Mucosa of gallbladder (tissue), 1 donor: ENCODE data around the gene IQGAP3. TPM values are rescaled to one million over a fixed set of nuclear protein-coding genes. Genes with fewer than 3 reads are reported as not detected.

Experiments used
- DNase-seq: peaks from one replicate; pipeline ENCODE4 v3.0.0-alpha.2; 2020; ENCODE audit warnings: low spot score
- total RNA-seq: library from RNA; stranded (reverse); gene quantifications from one replicate; pipeline ENCODE4 v1.2.1, GENCODE V29; 2021
- donor health status: DM: no; HTN: no; CAD: no.

The IQGAP3 gene
- total RNA-seq, 1 donor from 2014 or later, result 2.5 TPM

DNA sequence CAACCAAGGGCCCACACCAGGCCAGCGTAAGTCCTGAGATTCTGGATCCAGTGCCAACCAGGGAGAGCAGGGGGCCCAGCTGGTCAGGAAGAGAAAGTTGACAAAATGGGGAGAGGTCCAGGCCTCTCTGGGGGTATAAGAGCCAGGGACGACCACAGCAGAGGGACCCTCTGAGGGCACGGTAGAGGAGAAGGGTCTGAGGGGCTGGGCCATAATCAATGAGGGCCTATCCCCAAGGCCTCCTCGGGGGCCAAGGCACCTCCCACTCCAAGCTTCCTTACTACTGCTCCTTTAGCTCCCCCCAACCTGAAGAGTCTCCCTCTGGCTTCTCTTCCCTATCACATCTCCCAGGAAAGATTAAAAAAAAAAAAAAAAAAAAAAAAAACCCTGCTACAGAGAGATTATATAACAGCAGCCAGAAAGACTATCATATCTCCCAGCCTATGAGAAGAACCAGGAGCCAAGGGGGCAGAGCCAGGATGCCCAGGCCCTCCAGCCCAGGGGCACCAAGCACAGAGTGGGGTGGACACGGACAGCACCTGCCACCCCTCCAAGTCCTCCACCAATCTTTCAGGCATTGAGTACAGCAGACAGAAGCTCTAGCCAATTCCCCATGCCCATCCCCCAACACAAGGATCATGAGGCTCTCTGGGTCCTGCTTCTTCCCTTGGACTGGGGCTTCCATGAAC, 74.5 kb downstream of the IQGAP3 start:
- no peak for DNase-seq

DNA sequence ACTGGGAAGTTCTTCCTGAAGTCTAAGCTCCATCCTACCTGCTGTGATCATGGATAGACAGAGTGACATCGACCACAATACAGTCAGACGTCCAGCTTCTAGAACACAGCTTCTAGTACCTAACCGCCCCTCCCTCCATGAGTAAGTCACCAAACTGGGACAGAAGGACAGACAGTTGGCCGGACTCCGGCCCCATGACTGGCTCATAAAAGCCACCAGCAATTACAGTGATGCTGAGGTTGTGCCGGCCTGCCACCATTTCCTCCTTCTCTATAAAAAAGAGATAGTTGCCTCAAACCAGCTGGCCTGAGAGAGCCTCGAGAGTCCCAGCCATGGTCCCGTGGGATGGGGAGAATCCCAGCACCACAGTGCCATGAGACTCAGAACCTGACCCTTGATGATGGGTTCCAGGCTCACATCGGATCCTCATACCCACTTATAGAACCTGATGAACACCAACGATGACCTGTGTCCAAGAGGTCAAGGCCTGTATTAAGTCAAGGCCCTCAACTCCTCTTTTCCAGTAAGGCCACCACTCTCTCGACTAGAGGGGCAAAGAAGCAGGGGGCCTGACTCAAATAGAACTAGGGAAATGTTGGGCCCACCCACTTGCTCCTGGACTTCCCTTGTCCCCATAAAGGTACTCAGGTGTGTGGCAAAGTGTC, 75.2 kb downstream of the IQGAP3 start:
- DNase-seq, result no peak

- DNase-seq, result no peak
Observed at GRCh38 chr1:156496211-156496761, 76.1 kb downstream of the IQGAP3 start.

DNA sequence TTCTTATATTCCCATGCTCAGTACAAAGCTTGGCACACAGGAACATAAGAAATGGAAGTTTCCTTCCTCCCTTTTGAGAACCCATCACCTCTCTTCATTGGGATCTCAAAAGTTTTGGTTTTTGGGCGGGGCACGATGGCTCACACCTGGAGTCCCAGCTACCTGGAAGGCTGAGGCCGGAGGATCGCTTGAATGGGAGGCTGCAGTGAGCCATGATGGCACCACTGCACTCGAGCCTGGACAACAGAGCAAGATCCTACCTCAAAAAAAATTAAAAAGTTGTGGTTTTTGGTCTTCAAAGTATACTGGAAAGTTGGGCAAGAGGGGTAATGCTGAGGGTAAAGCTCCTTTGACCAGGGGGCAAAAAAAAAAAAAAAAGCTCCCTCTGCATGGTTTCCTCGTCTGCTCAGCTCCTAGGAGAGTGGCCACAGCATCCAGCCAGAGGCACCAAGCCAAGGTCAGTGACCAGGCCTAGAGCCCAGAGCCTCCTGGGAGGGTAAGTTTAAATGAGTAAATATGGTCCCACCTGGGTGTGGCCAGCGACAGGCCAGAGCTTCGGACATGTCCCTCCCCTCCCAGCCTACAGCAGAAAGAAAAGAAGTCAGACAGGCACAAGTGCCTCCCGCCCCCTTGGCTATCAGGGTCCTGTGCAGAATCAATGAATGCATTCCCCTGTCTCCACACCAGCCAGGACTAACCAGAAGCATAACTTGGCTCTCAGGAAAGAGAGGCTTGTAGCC, 76.8 kb downstream of the IQGAP3 start:
- DNase-seq, result no peak

GRCh38 chr1:156494309-156494895, 78.0 kb downstream of the IQGAP3 start:
- DNase-seq, result no peak

DNA sequence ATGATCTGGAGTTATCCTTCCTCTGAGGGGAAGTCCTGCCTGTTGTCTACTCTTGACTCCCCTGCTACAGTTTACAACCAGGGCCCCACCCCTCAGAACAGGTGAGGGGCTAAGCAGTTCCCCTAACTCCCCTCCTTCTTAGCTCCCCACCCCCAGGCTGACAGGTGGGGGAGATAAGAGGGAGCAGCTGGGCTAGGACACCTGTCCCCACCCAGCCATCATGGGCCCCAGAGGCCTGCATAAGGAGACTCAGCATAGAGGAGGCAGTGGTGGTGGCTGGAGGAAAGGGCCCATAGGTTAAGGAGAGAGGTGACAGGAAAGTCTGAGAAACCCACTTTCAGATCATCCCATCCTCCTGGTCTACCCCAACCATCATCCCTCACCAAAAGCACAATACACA, 78.6 kb downstream of the IQGAP3 start:
- no peak for DNase-seq

- DNase-seq, result no peak
Observed at GRCh38 chr1:156493154-156493631, 79.2 kb downstream of the IQGAP3 start.

DNA sequence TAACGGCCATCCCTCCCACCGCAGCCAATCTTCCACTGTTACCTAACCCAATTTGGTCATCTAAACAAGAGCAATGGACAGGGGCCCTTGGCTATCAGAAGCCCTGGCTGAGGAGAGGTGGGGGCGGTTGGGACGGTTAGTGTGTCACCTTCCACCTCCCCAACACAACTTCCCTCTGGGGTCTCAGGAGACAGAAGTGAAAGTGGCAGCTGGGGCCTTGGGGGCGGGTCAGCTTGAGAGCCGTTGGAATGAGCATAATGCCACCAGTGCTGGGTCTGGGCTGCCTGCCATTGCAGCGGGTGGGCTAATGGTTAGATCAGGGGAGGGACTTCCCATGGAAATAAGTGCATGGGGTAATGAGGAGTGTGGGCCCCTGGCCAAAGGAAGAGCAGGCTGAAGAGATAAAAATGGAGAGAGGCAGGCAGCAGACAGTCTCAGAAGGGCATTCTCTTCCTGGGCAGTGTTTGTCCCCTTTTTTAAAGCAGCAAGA, 79.7 kb downstream of the IQGAP3 start:
- no peak for DNase-seq

GRCh38 chr1:156492013-156492590, 80.3 kb downstream of the IQGAP3 start:
- no peak for DNase-seq

DNA sequence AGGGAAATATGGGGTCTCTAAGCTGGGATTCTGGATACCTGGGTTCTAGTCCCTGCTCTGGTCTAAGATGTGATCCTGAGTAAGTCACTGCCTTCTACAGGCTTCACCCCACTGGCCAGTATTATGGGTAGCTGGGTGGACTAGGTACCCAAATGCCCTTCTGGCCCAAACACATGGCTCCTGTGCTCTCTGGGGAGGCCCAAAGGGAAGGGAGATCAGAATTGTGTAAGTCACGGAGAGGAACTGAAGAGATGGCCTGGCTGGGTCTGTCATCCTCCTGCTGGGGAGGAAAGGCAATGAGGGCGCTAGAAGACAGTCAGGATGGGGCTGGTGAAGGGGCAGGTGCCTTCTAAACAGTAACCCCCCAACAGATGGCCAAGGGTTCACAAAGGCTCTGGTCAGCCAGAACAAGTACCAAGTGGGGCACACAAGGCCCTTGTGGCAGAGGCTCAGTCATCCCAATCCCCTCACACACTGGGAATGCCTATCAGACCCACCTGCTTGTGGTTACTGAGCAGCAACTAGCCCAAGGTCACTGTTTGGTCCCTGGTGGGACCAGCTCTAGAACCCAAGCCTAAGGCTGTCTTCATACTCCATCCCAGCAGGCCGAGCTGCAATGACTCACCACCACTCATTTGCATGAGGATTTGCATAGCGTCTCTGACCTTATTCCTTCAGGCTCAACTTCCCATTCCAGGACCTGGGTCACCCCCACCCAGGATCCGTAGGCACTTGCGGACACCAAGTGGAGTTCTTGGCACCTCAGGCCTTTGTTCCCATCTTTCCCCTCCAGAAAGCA, 81.0 kb downstream of the IQGAP3 start:
- DNase-seq, result no peak

DNA sequence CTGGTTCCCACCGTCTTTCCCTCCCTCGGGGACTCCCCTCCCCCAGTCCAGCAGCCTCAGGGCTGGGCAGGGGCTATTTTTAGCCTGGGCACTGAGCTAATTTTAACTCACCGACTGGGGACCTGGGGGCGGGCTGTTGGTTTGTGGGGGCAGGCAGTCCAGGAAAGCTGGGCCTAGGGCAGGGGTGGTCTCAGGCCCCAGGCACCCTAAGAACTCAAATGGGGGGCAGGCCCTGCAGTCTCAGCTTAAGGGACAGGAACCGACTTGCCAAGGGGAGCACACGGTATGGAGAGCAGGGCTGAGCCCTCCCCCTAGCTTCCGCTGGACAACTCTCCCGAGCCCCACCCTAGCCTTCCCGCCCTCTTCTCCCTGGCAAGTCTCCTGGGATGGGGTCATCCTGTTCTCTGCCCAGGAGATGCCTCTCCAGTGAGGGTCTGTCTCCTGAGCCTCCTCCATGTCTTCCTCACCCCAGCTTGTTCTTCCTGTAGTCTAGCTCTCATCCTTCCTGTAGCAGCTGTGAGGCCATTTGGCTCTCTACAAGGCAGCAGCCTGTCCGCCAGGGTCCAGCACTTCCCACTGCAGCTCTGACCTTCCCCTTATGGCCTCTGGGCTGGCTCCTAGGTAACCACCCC, 81.8 kb downstream of the IQGAP3 start:
- no peak for DNase-seq

- no peak for DNase-seq
Observed at GRCh38 chr1:156489935-156490293, 82.5 kb downstream of the IQGAP3 start.

GRCh38 chr1:156489166-156489934, 83.0 kb downstream of the IQGAP3 start:
- DNase-seq, result no peak

DNA sequence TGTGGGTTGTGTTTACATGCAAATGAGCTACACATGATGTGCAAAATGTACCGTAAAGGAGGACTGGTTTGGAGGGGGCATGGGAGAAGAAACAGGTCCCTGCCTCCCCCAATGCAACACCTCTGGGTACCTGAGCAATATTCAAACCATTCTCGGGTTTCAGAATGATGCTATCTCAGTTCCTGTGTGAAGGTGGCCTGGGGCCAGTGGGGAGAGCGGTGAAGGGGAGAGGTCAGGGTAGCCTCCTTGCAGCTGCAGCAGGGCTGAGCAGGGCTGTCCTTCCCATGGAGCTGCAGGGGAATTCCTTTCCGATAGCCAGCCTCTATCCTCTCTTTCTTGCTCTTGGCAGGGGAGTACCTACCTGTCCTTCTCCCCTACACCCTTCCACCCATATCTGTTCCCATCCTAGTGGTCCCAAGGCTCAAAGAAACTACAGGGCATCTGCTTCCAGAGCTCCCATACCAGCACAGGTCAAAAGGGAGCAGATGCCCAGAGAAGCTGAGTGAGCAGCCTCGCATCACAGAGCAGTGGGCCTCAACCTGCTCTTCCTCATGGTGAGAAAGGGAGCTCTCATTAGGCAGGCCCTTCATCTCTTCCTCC, 83.7 kb downstream of the IQGAP3 start:
- no peak for DNase-seq

DNA sequence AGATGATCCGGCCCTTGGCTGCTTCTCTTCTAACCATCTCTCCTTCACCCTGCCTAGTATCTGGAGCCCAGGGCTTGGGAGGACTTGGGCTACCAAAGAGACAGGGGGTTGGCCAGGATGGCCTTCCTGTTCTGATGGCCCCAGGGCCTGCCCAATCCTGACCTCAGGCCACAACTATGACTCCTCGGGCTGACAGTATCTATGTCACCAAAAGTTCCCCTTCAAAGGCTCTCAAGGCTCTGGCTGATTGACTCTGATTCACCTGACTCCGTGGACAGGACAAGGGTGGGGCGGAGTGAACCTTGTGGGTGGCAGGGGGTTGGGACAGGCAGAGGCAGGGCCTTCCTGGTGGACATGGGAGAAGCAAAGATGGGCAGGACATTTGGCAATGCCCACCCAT, 84.5 kb downstream of the IQGAP3 start:
- DNase-seq, result no peak

DNA sequence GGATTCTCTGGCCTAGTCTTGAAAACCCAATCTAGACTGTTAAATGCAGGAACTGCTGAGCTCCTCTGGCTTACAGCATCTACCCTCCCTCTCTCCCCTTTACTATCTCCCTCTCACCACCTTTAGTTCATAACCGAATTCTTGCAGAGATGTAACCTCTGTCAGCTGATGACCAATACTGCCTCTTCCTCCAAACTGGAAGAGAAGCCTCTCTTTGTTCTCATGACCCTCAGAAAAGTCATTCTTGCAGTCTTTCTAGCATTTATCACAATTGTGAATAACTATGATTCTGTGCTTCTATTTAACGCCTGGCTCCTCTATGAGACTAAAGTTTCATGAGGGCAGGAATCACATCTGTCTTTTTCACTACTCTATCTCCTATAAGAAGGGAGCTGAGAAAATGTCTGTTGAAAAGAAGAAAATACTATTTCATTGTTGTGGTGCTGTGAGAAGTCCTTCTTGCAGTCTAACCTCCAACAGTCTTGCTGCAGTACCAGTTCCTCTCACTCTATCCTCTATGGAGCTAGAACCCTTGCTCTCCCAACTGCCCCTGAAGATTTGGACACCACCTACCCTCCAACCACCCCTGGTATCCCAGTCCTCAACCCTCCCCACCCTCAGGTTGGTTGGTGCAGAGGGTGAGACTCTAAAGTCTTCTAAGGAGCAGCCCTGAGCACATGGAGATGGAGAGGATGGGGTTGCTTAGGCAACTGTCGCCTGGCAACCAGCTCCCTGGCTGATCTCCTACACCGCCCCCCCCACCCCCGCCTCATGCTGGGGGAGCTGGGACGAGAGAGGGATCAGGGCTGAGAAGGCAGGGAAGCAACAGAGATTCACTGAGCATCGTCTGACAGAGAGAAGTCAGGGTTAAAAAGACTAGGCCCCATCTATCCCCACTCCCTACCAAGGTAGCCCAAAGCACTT, 85.7 kb downstream of the IQGAP3 start:
- DNase-seq, result no peak

- no peak for DNase-seq
Observed at GRCh38 chr1:156485984-156486383, 86.4 kb downstream of the IQGAP3 start.

GRCh38 chr1:156484480-156485058, 87.8 kb downstream of the IQGAP3 start:
- no peak for DNase-seq
